ENCODE data around the gene TTF2. TPM values are rescaled to one million over a fixed set of nuclear protein-coding genes. Genes with fewer than 3 reads are reported as not detected.
"Not testable (repeated sequence)": the region's sequence is repeated elsewhere in the genome, so short reads cannot be mapped to it uniquely, and the experiment has no call there.

Gene TTF2
- polyA plus RNA-seq, 3 donors from 2014 or later = 0.29 to 10.8 (median 2.8) TPM

DNA sequence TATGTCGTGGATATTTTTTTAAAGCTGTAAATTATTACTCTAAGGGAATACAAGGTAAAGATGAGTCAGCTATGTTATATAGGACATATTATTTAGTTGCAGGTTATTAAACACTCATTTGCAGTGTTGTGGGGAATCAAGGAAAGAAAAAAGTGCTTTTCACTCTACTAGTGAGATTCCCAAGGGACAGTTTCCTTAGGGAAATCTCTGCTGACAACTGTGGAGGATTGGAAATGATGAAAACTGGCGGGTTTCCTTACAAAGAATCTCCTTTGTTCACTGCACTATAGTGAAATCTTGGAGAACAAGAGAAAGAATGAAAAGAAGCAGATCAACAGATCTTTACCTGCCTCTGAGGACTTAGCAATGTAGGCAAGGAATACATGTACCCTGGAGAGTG is 85.9 kb downstream of the TTF2 start:
- Mint-ChIP-seq H3K27ac (no peak overlapping the region), H3K27me3 (ENCODE audit: low read depth in 3 of 3) (peaks cover 3 to 19% (median 3%) of the 10 kb centered on the region in 3 donors), H3K4me3 (no peak overlapping the region), H3K9me3 (peaks cover 0 to 2% (median 0%) of the 10 kb centered on the region in 6 donors), H3K4me1 (no peaks in the 10 kb centered on the region), H3K36me3 (no peaks in the 10 kb centered on the region)
- DNase-seq = no peak

- H3K4me3 Mint-ChIP-seq = no peak overlapping the region
- H3K27me3 Mint-ChIP-seq (ENCODE audit: low read depth in 3 of 3) = peaks cover 3 to 19% (median 3%) of the 10 kb centered on the region in 3 donors
- H3K9me3 Mint-ChIP-seq = peaks cover 0 to 2% (median 0%) of the 10 kb centered on the region in 6 donors
- no peak overlapping the region for H3K27ac Mint-ChIP-seq
- DNase-seq = no peak
- H3K4me1 Mint-ChIP-seq = no peaks in the 10 kb centered on the region
- no peaks in the 10 kb centered on the region for H3K36me3 Mint-ChIP-seq
Measured at GRCh38 chr1:117146575-117147340, 86.6 kb downstream of the TTF2 start.

DNA sequence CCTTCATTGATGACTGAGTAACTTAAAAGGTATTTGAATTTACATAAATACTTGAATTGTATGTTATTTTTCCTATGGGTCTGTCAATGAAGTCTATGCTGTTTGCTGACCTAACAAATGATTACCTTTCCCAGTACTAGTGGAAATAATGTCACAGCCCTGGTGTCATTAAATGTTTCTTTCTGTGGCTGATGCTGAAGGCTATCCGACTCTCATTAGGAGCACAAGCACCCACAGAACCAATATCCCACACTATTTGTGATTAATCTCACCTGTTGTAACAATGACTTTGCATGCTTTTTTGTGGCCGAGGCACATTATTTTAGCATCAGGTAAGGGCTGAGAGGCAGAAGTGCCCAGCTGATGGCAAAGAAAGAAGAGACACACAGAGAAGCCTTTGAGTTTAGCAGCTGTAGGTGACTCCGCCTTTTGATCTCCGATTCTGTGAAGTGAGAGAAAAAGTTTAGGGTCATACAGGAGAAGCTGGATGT is 87.3 kb downstream of the TTF2 start:
- Mint-ChIP-seq H3K36me3 (no peaks in the 10 kb centered on the region), H3K9me3 (peaks cover 0 to 2% (median 0%) of the 10 kb centered on the region in 6 donors), H3K27ac (no peak overlapping the region), H3K27me3 (ENCODE audit: low read depth in 3 of 3) (peaks cover 3 to 19% (median 3%) of the 10 kb centered on the region in 3 donors), H3K4me1 (no peaks in the 10 kb centered on the region), H3K4me3 (no peak overlapping the region)
- DNase-seq = no peak

DNA sequence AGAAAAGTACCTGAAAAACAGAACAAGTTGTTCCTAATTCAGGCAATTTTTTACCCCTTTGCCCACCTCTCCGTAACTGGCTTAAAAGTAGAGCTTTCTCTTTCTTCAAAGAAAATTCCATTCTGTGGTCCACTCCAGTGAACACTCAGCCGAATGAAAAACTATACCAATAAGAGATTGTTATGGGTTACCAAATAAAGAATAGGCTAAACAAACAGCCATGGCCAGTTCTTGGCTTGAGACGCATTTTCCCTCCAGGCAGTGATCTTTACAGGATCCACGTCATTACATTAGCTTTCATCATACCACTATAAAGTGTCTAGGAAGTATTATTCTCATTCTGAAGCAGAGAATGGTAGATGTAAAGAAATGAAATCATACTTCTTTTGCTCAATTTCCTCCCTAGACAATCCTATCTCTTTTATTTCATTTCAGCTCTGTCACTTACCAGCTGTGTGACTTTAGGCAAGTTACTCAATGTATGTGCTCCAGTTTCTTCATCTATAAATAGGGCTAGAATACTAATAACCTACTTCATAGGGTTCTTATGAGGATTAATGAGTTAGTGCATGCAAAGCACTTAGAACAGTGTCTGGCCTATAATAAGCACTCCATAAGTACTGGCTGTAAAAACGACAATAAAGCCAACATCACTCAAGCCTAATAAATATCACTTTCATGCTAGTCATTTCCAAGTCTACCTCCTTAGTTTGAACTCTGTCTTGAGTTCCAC is 87.9 kb downstream of the TTF2 start:
- no peak for DNase-seq
- H3K27me3 Mint-ChIP-seq (ENCODE audit: low read depth in 3 of 3) = peaks cover 3 to 19% (median 3%) of the 10 kb centered on the region in 3 donors

DNA sequence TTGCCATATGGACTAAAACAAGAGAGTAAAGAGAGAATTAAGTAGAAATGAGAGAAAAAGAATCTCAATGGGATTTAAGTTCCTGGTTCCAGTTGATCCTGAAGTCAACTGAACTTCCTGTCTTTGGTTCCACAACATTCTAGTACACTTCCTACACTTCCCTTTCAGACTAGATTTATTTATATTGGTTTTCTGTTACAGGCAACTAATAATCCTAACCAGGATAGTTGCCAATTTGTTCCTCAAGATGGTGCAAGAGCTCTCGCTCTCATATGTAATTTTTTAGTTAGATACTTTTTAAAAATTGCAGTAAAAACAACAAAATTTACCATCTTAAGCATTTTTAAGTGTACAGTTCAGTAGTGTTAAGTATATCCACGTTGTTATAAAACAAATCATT is 90.2 kb downstream of the TTF2 start:
- H3K9me3 Mint-ChIP-seq = no peaks in the 10 kb centered on the region
- no peaks in the 10 kb centered on the region for H3K4me1 Mint-ChIP-seq
- peaks cover 0 to 12% (median 3%) of the 10 kb centered on the region in 3 donors for H3K27me3 Mint-ChIP-seq (ENCODE audit: low read depth in 3 of 3)
- H3K36me3 Mint-ChIP-seq = no peaks in the 10 kb centered on the region
- no peak overlapping the region for H3K4me3 Mint-ChIP-seq
- DNase-seq = no peak
- H3K27ac Mint-ChIP-seq = no peak overlapping the region

More for the DNA sequence above, 87.9 kb downstream of the TTF2 start:
- Mint-ChIP-seq H3K27ac (no peak overlapping the region), H3K4me3 (no peak overlapping the region), H3K36me3 (no peaks in the 10 kb centered on the region), H3K9me3 (peaks cover 0 to 2% (median 0%) of the 10 kb centered on the region in 6 donors), H3K4me1 (no peaks in the 10 kb centered on the region)

DNA sequence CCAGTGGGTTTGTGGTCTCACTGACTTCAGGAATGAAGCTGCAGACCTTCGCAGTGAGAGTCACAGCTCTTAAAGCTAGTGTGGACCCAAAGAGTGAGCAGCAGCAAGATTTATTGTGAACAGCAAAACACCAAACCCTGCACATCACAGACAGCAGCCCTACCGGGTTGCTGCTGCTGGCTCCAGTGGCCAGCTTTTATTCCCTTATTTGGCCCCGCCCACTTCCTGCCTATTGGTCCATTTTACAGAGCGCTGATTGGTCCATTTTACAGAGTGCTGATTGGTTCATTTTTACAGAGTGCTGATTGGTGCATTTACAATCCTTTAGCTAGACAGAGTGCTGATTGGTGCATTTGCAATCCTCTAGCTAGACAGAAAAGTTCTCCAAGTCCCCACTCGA is 91.2 kb downstream of the TTF2 start:
- not testable (repeated sequence) for H3K4me3 Mint-ChIP-seq, H3K36me3 Mint-ChIP-seq, H3K4me1 Mint-ChIP-seq

More for the DNA sequence above, 91.2 kb downstream of the TTF2 start:
- H3K9me3 Mint-ChIP-seq; H3K27ac Mint-ChIP-seq; DNase-seq; H3K27me3 Mint-ChIP-seq (ENCODE audit: low read depth in 3 of 3): not testable (repeated sequence)

Other genes with a start within 250 kb of the TTF2 start
- gene PTGFRN, start 150.4 kb upstream of the TTF2 start, polyA plus RNA-seq = under 1 TPM in 1 of 3 donors, not detected in 2; 0.17 TPM
- 1 to 10 TPM in 2 of 3 donors, under 1 TPM in 1; 0.52 to 3.6 (median 1.4) TPM for gene CD101, start 58.6 kb upstream of the TTF2 start, polyA plus RNA-seq
- gene TRIM45, start 61.4 kb downstream of the TTF2 start, polyA plus RNA-seq = not detected
- gene VTCN1, start 150.6 kb downstream of the TTF2 start, polyA plus RNA-seq = not detected